ENCODE measurements around the gene ACAP1.

The ACAP1 gene

DNA sequence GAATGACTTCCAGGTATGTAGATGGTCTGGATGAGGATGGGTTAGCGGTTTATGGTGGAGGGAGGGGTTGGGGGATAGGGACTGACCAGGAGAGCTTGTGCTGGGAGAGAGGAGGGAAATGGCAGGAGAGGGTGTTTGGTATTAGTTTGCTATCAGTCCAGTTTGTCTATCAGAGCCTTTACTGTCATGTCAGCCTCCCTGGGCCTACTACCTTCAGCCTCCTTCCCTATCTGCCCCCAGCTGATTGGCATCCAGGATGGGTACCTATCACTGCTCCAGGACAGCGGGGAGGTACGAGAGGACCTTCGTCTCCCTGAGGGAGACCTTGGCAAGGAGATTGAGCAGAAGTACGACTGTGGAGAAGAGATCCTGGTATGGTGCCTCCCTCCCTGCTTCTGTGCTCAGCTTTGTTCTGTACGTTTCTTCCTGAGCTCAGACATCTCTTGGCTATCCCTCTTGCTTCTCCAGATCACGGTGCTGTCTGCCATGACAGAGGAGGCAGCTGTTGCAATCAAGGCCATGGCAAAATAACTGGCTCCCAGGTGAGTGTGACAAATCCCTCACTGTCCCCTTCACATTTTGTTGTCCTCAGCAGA lies 25.1 kb upstream of the ACAP1 start:
- DNase-seq, result no peak

DNA sequence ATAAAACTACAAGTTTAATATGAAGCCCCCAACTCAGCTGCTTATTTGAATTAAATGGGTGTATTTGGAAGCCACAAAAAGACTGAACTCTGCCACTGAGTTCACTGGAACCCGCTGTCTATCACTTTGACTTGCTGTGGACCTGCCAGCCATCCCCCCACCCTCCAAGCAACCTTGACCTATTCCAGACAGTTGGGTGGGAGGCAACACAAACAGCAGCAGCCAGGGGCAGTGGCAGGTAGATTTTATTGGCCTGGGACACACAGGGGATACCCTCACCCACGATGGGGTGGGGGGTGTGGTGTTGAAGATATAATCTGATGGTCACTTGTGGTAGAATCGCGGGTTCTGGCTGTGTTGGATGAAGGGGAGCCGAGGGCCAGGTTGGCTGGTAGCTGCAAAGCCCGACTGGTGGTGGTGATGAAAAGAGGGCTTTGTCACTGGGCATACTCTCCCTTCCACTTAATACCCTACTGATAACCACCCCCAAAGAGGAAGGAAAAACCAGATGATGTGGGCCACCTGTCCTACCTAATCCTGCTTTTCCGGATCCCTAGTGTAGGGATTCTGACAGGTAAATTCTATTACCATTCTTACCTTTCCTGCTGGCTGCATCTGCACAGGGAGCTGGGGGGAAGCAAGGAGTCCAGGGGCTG lies 23.8 kb upstream of the ACAP1 start:
- no peak for DNase-seq

DNA sequence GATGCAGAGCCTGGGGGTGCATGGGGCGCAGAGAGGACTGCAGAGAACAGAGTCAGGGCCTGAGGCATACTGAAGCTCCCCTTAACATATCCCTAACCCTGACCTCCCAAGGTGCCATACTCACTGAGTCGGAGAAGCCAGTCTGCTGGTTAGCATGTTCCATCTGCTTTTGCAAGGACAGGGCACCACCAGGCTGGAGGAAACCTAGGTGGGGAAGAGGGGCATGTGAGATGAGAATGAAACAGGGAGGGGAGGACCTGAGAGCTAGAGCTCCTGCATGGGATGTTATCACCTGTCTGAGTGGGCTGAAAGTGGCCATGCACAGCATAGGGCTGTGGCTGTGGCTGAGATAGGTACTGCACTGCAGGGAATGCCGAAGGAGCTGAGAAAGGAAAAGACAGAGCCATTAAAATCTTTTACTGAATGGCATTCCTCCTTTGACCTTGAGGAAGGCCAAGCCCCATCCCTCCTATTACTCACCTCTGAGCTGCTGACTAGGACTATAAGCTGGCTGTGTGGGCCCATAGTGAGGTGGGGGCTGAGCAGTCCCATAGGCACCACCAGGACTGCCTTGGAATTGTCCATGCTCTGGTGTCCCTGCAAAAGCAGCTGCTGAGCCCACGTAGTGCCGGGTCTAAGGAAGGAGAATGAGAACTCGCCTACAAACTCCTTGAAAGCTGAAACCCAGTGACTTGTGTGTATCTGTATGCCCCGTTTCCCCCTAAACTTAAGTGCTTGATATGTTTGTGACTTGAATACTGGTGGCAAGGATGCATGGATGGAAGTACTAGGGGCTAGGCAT lies 23.0 kb upstream of the ACAP1 start:
- DNase-seq, result no peak

DNA sequence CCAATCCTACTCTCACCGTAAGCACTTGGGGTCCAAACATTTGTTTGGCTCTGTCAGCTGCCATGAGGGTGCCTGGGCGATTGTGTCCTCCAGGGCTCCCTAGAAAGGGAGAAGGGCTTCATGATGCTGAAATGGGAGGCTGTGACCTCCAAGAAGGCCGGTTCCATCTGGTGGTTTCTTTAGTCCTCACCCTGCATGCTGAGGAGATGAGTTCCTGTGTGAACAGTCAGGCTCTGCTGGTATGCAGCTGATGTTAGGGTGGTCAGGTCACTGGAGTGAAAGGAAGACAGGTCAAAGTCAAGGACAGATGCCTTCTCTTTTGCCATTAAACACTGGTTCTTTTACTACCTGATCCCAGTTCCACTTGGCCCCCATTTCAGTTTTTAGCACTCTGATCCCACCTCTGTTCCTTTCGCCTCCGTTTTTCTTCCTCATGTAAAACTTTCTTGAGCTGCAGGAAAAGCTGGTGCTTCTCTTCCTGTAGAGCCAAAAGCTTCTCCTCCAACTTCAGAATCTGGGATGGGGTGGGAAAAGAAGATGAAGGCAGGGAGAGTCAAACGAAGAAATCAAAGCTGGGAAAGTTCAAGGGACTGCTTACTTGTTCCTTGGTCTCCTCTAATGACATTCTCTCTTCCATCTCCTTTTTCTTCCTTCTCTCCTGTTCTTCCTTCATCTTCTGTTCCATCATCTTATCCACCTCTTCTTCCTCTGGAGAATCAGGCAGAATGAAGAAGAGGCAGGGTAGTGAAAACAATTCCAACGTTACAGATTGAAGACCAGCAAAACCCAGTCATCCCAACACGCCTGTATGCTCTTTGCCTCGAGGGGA lies 22.2 kb upstream of the ACAP1 start:
- DNase-seq, result no peak

DNA sequence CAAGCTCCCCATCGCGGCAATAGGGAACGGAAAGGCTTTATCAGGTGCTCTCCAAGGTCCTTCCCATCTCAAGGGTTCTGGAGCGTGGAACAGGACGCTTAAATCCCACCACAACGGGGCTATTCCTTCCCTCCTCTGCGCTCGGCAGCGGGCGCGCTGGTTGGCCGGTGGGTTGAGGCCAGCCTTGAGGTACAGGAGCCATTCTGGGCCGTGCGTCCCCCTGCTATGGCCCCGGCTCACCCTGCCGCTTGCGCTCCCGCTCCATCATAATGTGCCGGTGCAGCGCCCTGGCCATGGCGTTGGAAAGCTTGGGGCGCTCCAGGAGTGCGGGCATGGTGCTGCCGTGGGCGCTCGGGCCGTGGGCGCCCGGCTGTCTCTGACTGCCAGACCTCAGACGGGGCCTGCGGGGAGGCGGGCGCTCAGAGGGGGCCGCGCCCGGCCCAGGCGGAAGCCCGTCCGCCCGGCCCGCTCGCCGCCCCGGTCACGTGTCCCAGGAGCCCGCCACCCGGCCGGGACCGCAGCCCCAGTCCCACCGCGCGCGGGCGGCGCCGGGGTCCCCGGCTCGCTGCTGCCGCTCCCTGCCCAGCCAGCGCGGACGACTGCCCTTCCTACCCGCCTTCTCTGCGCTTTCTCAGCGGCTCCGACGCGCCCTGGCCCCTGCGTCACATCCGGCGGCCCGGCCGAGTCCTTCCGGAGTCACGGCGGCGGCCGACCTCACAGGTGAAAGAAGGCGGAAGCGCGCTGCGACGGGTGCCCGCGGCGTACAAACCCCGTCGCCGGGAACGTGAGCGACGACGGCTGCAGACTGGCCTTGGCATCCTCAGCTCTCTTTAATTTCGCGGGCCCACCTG lies 21.4 kb upstream of the ACAP1 start, which contains the start of gene GPS2:
GPS2 (minus strand) TSS at position 642 of the 851 bp plus-strand sequence; CDS start at position 334, 308 bp downstream.
- DNase-seq, result peak; percentile 72

DNA sequence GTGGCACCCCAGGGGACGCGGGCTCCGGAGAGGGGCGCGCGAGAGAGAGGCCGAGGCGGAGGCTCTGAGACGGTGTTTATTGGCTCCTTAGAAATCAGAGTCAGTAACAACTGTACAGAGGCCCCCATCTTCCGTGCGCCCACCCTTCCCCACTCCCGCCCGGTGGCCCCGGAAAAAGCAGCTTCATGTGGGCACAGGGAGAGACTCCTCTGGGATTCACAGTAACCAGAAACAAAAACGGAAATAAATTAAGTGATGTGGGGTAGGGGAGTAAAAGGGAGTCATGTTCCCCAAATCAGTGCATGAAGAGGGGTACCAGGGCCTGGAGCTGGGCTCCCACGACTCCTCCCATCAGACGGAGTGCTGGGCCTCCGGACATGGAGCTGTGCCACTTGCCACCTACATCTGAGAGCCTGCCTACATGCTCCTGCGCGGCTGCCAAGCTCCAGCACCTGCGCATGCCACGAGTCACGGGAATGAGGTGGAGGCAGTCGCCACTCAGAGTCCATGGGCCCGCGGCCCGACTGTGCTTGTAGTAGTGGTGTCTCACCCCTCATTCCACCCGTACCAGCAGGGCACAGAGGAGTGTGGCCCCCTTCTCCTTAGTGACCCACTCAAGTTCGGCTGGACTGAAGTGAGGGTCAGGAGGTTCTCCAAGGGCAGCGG lies 20.6 kb upstream of the ACAP1 start:
- no peak for DNase-seq

DNA sequence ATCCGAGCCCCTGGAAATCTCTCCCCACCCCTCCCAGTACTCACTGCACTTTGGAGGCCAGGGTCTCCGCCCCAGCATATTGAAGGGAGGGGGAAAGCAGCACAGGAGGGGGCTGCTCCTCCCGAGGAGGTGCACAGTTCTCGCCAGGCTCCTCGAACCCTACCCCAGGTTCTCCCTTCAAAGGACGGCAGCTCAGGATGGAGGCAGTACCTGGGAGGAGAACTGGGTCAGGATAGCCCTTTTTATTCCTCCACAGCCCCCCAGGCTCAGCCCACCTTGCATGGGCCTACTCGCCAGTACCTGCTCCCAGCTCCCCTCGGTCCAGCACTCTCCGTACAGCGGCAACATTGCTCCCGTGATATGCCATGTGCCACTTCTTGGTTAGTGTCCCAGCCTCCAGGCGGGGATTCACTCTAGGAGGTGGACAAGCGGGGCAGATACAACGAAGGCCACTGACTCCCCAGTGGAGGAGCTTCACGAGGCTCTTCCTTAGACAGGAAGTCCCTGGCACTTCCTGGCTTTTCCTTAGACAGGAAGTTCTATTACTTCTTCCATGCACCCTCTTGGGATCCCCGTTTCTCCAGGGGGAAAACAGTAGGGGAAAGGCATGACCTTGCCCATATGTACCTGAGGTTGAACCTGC lies 19.0 kb upstream of the ACAP1 start:
- no peak for DNase-seq

DNA sequence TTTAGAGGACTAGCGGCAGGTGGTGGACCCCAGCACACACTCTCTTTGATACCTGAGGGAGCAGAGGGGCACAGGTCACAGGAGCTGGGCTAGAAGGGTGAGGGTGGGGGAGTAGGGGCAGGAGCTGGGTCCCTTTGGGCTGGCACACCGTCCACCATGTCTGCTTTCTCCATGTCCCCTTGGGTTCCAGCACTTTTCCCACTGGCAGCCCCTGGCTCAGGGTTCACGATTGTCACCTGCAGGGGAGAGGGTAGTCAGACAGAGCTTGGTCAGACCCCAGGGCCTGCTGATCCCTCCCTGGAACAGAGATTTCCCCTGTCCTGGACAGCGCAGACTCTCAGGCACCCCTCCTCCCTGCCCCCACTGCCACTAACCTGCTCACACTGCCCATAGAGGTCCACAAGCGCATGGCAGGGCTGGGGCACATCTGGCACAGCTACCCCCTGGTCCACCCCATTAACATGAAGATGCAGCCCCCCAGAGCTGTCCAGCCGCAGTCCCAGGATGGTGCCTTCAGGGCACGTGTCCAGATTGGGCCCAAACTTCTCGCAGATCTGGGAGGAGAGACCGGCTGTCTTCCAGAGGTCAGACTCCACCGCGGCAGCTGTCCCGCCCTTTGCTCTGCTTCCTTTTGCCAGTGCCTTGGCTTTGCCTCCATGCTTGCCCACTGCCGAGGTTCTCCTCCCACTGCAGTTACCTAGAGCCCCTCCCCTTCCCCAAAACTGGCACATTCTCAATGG lies 18.0 kb upstream of the ACAP1 start:
- DNase-seq, result no peak

DNA sequence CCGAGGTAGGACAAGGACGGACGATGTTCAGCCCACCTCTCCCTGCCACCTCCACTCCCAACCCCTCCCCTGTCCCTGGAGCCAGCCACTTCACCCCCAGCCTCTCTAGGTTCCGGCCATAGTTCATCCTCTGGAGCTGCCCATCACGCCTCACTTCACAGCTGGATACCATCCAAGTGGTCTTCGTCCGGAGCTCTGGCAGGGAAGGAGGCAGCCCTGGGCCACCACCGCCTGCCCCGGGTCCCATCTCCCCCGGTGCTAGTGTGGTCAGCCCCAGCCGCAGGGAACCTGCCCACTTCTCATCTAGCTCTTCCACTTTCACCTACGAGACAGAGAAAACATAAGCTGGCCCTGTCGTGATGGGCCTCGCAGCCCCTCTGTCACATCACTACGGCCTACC lies 14.9 kb upstream of the ACAP1 start:
- DNase-seq, result no peak

DNA sequence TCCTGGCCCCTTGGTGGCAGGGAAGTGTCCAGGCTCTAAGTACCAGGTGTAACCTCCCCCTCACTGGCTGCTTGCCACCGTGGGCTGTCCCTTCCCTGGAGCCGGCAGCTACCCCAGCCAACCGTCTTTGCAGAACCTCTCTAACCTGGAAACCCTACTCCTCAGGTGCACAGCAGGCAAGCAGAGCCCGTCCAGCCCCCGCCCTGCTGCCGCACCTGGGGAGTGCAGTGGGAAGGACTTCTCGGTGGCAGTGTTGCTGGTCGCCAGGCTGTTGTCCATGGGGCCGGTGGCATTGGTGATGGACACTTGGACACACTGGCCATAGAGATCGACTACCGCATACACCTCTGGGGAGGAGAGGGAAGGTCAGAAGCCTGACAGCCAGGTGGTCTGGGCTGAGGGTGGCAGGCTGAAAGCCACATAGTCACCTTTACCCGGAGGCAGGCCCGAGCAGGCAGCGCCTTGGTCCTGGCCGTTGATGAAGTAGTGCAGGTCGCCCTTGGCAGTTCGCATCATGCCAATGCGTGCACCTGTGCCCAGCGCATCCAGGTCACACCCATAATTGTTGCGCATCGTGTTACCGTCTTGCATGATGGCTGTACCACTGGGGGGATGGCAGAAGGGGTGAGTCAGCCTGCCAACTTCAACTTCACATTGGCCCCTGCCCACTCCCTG lies 13.7 kb upstream of the ACAP1 start:
- no peak for DNase-seq

DNA sequence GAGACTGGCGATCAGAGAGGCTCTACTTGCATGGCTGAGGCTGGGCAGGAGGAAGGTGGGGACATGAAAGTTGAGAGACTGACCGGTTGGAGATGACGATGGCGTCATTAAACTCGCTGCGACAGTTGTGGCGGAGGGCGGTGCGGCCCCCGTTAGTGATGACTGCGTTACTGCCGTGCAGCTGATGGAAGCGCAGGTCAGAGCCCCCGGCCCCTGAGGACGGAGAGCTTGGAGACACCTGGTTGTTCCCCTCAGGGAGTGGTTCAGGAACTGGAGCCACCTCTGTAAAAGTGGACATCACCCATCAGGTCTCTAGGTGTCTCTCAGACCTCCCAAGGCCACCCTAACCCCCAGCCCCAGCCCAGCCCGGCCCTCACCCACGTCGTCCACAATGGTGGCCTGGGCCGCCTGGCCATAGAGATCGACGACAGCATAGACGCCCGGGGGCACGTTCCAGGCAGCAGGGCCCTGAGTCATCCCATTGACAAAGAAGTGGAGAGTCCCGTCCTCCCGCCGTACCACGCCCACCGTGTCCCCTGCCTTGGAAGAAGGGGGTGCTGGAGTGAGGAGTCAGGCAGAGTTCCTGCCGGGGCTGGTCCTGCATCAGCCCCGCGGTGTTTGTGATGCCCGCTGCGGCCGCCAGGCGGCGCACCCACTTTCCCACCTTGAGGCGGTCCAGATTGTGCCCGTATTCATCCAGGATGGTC lies 12.4 kb upstream of the ACAP1 start:
- no peak for DNase-seq

DNA sequence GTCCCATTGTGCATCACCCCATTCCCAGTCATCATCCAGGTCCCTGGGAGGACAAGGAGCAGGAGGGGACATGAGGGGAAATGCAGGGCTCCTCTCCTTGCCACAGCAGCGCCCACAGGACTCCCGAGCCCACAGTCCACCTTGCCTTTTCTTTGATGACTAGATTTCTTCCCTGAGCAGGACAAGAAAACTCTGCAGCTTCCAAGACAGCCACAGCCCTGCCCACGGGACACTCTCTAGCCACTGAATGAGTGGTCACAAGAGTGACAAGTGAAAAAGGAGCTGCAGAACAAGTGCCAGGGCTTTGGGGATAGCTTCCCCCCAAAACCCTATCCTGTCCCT lies 11.9 kb upstream of the ACAP1 start:
- DNase-seq, result no peak

DNA sequence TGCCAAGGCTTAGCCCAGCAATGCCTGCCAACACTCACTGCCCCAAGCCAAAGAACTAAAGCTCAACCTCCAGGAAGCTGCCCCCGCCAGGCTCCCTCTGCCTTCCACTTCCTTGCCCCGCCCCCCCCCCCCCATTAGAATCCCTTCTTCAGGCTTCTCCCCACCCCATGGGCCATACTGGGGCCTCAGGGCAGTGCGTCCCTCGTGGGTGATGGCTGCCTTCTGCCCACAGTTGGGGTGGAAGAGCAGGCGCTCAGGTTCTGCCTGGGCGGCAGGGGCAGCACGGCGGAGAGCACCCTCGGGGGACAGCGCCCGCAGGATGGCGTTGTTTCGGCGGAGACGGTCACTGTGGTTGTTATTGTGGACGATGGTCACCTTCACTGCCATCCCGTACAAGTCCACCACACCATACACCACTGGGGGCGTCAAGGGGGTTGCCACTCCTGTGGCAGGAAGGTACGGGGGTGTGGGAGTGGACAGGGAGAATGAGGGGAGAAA lies 11.2 kb upstream of the ACAP1 start:
- no peak for DNase-seq

DNA sequence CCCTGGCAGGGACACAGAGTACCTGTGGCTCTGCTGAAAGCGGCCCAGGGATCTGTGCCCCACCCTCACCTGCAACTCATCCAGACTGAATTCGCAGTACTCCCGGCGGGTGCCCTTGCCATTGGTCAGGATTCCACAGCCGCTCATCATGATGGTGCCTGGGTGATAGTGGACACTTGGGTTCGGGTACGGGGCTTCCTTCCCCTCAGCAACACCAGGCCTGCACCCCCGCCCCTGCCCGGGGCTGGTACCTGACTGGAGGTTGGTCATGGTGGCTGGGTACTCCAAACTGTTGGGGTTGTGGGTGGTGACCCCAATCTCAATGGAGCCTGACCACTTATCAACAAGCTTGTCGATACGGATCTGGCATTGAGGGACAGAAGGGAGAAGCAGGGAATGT lies 10.1 kb upstream of the ACAP1 start:
- DNase-seq, result no peak

DNA sequence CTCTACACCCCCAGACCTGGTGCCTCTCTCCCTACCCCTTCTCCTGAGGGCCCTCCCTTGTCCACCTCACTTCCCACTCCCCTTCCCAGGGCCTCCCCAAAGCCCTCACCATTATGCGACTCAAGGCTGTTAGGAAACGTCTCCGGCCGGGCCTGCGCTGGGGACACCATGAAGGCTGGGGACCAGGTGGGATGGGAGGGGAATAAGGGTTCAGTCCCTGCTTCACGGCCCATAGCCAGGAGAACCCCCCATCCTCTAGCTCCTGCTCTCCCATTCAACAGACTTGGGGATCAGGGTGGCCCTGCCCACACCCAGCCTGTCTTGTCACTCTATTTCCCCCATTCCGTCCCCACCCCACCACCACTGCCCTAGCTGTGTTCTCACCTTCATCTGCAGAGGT lies 9.3 kb upstream of the ACAP1 start:
- DNase-seq, result no peak

DNA sequence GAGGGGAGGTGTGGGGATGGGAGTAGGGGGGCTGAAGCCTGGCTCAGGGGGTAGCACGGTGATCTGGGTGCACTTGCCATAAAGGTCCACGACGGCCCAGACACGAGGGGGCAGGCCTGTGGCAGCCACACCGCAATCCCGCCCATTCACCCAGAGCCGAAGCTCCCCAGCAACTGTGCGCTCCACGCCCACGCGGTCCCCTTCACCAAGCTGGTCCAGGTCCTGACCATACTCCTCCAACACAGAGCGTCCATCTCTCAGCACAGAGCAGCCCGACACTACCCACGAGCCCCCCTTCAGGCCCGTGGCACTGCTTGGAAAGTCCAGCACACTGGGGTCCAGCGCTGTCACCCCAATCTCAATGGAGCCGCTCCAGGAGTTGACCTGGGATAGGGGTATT lies 8.8 kb upstream of the ACAP1 start:
- no peak for DNase-seq

DNA sequence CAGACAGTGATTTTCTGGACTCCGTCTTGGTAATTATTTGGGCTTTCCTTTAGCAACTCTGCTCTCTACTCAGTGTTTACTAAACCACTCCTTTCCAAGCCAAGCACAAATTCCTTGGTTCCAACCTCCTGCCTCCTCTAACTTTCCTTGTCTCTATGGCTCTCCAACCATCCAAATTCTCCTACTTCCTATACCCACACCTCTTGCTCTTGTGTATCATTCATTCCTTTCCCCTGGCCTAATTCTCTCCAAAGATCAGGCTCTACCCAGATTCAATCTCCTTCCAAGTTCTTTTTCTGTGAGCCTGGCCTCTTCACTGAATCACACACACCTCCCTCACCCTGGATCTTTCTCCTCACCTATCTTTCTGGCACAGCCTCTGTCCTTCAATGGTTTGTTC lies 8.3 kb upstream of the ACAP1 start:
- DNase-seq, result no peak

DNA sequence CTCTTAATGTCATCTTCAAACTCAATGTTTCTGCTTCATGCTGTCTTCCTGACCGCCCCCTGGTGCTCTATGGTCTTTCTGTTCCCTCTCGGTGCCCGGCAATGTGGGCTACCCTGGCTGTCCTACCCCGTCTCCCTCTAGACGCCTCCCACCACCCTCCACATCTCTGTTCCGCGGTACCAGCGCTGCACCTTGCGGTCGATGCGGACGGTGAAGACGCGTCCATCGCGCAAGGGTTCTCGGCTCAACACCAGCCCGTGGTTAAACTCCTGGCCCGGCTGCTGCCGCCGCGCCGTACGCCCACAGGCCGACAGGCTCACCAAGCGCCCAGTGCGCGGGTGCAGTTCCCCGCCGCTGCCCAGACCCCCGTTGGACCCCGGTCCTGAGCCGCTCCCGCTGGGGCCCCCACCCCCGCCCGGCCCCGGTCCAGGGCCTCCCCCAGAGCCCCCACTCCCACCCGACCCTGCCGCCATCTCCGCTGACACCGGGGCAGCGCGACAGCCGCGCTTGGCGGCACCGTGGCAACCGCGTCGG lies 7.4 kb upstream of the ACAP1 start, which contains the start of gene NEURL4:
NEURL4 (minus strand) TSS at position 496 of the 534 bp plus-strand sequence; CDS start at position 473, 23 bp downstream.
- DNase-seq, result no peak
